ENCODE results near the gene ZNF326.

- no peak for TF ChIP-seq POLR2AphosphoS5 (IDR thresholded peaks at IDR 0.05)
- no peak for TF ChIP-seq CTCF (IDR thresholded peaks at IDR 0.05)
- no peak for TF ChIP-seq POLR2A (IDR thresholded peaks at IDR 0.05; ENCODE audit: low read depth)
Measured at GRCh38 chr1:89989099-89989498, 5.8 kb upstream of the ZNF326 start.
